Mucosa of rectum (tissue), 2 donors: ENCODE measurements around the gene PDE7B.

Experiments used
- H3K27ac ChIP-seq, 2 donors: one replicate each; pipeline ENCODE4 v1.7.0; 2013; ENCODE audit warnings: inconsistent platforms in 2 of 2, low read depth in 2 of 2, low read length in 2 of 2
- H3K27me3 ChIP-seq, 2 donors: one replicate each; pipeline ENCODE4 v1.7.0; 2013; ENCODE audit warnings: low read length in 2 of 2; ENCODE audit not compliant: control insufficient read depth in 2 of 2, insufficient read depth in 2 of 2
- H3K36me3 ChIP-seq, 2 donors: one replicate each; pipeline ENCODE4 v1.7.0; 2013; ENCODE audit warnings: low read length in 2 of 2; ENCODE audit not compliant: control insufficient read depth in 2 of 2, insufficient read depth in 2 of 2
- H3K4me1 ChIP-seq, 2 donors: one replicate each; pipeline ENCODE4 v1.7.0; 2013; ENCODE audit warnings: low read length in 2 of 2, mild to moderate bottlenecking in 1 of 2; ENCODE audit not compliant: control insufficient read depth in 2 of 2, insufficient read depth in 2 of 2
- H3K4me3 ChIP-seq, 2 donors: one replicate each; pipeline ENCODE4 v1.7.0; 2013; ENCODE audit warnings: low read length in 2 of 2
- H3K9ac ChIP-seq, 2 donors: one replicate each; pipeline ENCODE4 v1.7.0; 2013; ENCODE audit warnings: low read length in 2 of 2, low read depth in 1 of 2, mild to moderate bottlenecking in 1 of 2
- H3K9me3 ChIP-seq, 2 donors: one replicate each; pipeline ENCODE4 v1.7.0; 2013; ENCODE audit warnings: low read length in 2 of 2; ENCODE audit not compliant: control insufficient read depth in 2 of 2
- donor health status: healthy.
- donor health status: Normal muscosa, but diverticular disease.

PDE7B gene

DNA sequence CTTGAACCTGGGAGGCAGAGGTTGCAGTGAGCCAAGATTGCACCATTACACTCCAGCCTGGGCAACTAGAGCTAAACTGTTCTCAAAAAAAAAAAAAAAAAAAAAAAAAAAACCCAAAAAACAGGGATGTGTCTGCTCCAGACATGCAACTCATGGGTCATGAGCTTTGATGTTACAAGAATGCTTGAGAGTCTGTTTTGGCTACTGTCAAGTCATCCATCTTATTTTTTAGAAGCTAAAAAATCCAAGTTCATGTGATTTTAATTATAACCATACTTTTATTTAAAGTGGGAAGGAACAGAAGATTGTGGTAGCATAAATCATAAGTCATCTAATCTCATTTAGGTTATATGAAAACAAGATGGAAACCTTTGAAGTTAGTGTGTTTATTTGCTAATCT is 120.6 kb downstream of the PDE7B start:
- Histone ChIP-seq H3K27me3 (no peaks in the 10 kb centered on the region), H3K36me3 (no peaks in the 10 kb centered on the region), H3K9ac (no peak overlapping the region), H3K4me1 (no peaks in the 10 kb centered on the region), H3K9me3 (no peaks in the 10 kb centered on the region), H3K4me3 (no peak overlapping the region), H3K27ac (no peak overlapping the region)

GRCh38 chr6:135972586-135972985 is 121.1 kb downstream of the PDE7B start:
- no peak overlapping the region for H3K9ac ChIP-seq
- H3K27ac ChIP-seq, result no peak overlapping the region
- no peaks in the 10 kb centered on the region for H3K27me3 ChIP-seq
- H3K4me1 ChIP-seq, result no peaks in the 10 kb centered on the region
- H3K4me3 ChIP-seq, result no peak overlapping the region
- H3K9me3 ChIP-seq, result no peaks in the 10 kb centered on the region
- H3K36me3 ChIP-seq, result no peaks in the 10 kb centered on the region

DNA sequence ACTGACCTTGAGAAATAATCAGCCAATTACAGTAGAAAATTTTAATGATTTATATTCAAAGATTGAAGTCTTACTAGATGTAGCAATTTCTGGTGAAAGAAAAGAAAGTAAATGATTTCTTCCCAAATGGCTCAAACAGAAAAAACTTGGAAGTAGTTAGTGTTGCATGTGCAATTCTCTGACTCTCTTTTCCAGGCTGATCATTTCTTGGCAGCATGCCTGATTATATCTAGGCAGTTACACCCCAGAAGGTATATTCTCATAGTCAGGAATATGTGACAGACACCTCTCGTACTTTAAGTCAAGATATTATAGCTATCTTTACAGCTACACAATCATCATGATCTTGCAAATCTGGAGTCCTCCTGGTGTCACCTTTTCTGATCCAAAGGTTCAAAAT is 122.9 kb downstream of the PDE7B start:
- Histone ChIP-seq H3K36me3 (no peaks in the 10 kb centered on the region), H3K9me3 (no peaks in the 10 kb centered on the region), H3K4me3 (no peak overlapping the region), H3K9ac (no peak overlapping the region), H3K27ac (no peak overlapping the region), H3K27me3 (no peaks in the 10 kb centered on the region), H3K4me1 (no peaks in the 10 kb centered on the region)

DNA sequence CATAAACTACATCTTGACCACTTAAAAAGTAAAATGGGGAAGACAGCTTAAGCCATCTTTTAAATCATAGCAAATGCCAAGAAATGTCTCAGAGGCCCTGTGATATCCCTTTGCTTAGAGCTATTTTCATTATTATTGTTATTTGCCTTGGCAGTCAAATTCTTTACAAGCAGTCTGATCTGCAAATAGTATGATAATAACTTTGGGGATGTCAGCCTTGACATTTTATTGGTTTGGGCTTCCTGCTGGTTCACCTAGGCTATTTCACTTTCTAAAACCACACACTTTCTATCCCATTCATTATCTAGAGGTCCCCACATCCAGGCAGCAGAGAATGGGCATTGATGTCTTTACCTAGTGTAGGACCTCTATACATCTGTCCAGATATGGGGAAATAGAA is 125.1 kb downstream of the PDE7B start:
- Histone ChIP-seq H3K27ac (no peak overlapping the region), H3K9me3 (no peaks in the 10 kb centered on the region), H3K4me3 (no peak overlapping the region), H3K4me1 (no peaks in the 10 kb centered on the region), H3K27me3 (no peaks in the 10 kb centered on the region), H3K36me3 (no peaks in the 10 kb centered on the region), H3K9ac (no peak overlapping the region)

DNA sequence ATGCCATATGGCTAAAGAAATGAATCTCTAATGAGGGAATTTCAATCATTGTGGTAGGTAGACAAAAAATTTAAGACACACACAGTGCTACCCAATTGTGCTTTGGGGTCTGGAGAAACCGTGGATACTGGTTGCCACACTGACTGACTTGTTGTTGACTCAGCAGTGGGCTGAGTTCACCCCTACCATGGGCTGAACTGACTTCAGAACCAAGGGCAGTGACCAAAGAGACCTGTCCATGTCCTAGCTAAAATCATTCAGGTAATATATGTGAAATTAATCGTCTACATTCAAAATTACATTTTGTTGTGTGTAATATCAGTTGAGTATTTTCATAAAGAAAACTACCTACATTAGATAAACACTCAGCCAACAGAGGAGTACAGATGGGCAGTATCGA is 131.6 kb downstream of the PDE7B start:
- H3K27me3 ChIP-seq, result no peaks in the 10 kb centered on the region
- H3K9ac ChIP-seq, result no peak overlapping the region
- H3K4me3 ChIP-seq, result no peak overlapping the region
- no peaks in the 10 kb centered on the region for H3K36me3 ChIP-seq
- H3K27ac ChIP-seq, result no peak overlapping the region
- no peaks in the 10 kb centered on the region for H3K4me1 ChIP-seq
- no peaks in the 10 kb centered on the region for H3K9me3 ChIP-seq

- no peak overlapping the region for H3K27ac ChIP-seq
- H3K36me3 ChIP-seq, result no peaks in the 10 kb centered on the region
- H3K27me3 ChIP-seq, result no peaks in the 10 kb centered on the region
- no peak overlapping the region for H3K9ac ChIP-seq
- no peaks in the 10 kb centered on the region for H3K4me1 ChIP-seq
- H3K4me3 ChIP-seq, result no peak overlapping the region
- H3K9me3 ChIP-seq, result no peaks in the 10 kb centered on the region
Observed at GRCh38 chr6:135983718-135984343, 132.3 kb downstream of the PDE7B start.

- no peaks in the 10 kb centered on the region for H3K36me3 ChIP-seq
- no peak overlapping the region for H3K27ac ChIP-seq
- H3K9ac ChIP-seq, result no peak overlapping the region
- no peaks in the 10 kb centered on the region for H3K9me3 ChIP-seq
- H3K4me3 ChIP-seq, result no peak overlapping the region
- no peaks in the 10 kb centered on the region for H3K4me1 ChIP-seq
- no peaks in the 10 kb centered on the region for H3K27me3 ChIP-seq
Observed at GRCh38 chr6:135985471-135985870, 134.0 kb downstream of the PDE7B start.

GRCh38 chr6:135987226-135987625 is 135.7 kb downstream of the PDE7B start:
- Histone ChIP-seq H3K36me3 (no peaks in the 10 kb centered on the region), H3K9me3 (no peaks in the 10 kb centered on the region), H3K4me3 (no peak overlapping the region), H3K9ac (no peak overlapping the region), H3K4me1 (no peaks in the 10 kb centered on the region), H3K27ac (no peak overlapping the region), H3K27me3 (no peaks in the 10 kb centered on the region)

GRCh38 chr6:135990439-135990838 is 138.9 kb downstream of the PDE7B start:
- no peaks in the 10 kb centered on the region for H3K4me1 ChIP-seq
- H3K36me3 ChIP-seq, result no peaks in the 10 kb centered on the region

GRCh38 chr6:135990855-135991464 is 139.5 kb downstream of the PDE7B start:
- H3K36me3 ChIP-seq, result no peaks in the 10 kb centered on the region
- no peak overlapping the region for H3K4me3 ChIP-seq
- H3K27me3 ChIP-seq, result no peaks in the 10 kb centered on the region
- H3K9ac ChIP-seq, result no peak overlapping the region
- no peaks in the 10 kb centered on the region for H3K9me3 ChIP-seq
- H3K27ac ChIP-seq, result no peak overlapping the region
- H3K4me1 ChIP-seq, result no peaks in the 10 kb centered on the region

More at GRCh38 chr6:135990439-135990838, 138.9 kb downstream of the PDE7B start:
- Histone ChIP-seq H3K4me3 (no peak overlapping the region), H3K9me3 (no peaks in the 10 kb centered on the region), H3K27me3 (no peaks in the 10 kb centered on the region), H3K27ac (no peak overlapping the region), H3K9ac (no peak overlapping the region)
